GM19452 (cell line): ENCODE results near the gene SNED1.

Experiments used
- ATAC-seq: cut with Tn5 transposase; IDR thresholded peaks from one replicate; pipeline ENCODE4 v1.9.1; 2021; ENCODE audit not compliant: unreplicated experiment

SNED1 gene

GRCh38 chr2:240959941-240960308 is 38.5 kb upstream of the SNED1 start:
- ATAC-seq, result no peak

DNA sequence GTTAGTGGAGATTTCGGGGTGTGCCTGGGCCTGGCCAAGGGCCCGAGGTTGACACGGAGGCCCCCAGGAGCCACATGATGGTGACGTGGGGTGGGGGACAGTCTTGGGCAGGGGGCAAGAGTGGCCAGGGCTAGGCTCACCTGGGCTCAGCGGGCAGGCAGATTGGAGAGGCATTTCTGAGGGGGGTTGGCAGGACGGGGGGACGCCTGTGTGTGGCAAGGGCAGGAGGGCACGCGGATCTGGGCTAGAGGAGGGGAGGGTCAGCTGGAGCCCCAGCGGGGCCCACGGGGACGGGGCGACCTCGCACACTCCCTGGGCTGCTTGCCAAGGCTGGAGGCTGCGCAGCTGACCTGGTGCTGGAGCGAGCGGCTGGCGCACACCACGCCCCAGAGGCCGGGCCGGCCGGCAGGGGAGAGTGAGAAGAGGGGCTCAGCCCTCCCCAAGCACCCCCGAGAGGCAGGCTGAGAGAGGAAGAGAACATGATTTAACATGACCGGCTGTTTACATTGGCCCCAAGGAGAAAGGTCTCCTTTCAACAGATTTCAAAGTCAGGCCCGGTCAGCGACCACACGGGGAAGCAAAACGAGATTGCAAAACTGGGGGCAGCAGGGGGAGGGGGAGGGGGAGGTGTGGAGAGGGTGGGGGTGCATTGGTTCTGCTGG is 38.0 kb upstream of the SNED1 start:
- ATAC-seq, result no peak

DNA sequence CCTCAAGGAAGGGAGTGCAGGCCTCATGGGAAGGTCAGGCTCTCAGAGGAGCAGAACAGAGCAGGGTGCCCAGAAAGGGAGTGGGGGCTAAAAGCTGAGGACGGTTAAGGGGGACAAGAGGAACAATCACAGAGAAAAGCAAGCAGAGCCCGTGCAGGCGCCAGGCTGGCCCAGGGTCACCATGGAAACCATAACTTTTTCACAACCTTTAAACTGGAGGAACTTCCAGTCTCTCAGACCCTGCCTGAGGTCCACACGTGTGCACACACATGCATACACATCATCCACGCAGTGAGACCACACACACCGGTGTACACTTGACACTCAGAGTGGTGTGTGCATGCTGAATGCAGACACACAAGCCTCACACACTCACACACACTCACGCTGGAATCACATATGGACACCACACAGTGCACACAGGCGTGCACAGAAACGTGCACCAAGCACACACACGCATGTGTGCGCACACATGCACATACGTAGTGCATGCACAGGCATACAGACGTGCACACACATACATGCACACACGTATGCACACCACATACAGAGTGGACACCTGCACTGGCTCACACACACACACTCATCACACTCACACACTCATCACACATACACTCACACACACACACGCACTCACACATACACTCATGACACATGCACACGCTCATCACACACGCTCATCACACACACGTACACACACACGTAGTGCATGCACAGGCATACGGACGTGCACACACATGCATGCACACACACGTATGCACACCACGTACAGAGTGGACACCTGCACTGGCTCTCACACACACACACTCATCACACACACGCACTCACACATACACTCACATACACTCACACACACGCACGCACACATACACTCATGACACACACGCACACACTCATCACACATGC is 37.2 kb upstream of the SNED1 start:
- ATAC-seq, result no peak

DNA sequence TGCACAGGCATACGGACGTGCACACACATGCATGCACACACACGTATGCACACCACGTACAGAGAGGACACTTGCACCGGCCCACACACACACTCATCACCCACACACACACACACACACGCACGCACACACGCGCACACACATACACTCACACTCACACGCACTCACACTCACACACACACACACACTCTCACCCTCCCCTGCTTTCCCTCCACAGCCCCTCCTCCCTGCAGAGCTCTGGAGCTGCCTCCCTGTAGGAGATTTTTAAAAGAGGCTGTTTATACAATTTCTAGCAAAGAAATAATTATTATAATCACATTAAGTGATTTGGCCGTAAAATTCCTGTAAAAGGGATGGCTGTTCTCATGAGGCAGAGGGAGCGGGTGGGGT is 36.5 kb upstream of the SNED1 start:
- ATAC-seq, result no peak

DNA sequence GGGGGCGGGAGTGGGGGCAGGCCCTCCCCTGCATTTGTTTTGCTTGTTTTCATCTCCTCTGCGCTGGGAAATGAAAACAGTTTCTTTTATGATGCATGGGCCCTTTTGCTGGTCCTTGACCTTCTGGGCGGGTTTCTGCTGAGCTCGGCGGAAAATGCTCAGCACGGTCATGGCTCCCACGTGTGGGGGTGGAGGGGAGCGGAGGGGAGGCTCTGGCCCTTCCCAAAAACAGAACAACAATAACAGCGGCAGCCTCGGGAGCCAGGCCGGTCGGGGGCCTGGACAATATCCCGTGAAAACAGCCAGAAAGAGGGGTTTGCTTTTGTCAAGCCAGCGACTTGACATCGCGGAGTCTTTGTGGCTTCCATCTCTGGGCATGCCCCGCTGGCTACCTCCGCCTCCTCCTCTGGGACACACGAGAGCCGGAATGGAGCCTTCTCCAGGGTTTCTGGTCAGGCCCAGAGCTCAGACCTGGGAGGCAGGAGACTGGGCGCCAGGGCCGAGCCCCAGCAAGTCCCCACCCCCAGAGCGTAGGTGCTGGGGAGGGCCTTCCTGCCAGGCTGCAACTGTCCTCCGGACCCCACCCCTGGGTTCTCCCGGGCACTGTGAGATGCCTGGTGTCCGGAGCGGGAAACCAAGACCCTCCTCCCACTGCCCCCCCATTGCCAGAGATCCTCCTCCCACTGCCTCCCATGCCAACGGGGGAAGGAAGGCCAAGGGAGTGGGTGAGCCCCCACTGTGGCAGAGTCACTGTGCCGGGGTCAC is 35.9 kb upstream of the SNED1 start:
- no peak for ATAC-seq

DNA sequence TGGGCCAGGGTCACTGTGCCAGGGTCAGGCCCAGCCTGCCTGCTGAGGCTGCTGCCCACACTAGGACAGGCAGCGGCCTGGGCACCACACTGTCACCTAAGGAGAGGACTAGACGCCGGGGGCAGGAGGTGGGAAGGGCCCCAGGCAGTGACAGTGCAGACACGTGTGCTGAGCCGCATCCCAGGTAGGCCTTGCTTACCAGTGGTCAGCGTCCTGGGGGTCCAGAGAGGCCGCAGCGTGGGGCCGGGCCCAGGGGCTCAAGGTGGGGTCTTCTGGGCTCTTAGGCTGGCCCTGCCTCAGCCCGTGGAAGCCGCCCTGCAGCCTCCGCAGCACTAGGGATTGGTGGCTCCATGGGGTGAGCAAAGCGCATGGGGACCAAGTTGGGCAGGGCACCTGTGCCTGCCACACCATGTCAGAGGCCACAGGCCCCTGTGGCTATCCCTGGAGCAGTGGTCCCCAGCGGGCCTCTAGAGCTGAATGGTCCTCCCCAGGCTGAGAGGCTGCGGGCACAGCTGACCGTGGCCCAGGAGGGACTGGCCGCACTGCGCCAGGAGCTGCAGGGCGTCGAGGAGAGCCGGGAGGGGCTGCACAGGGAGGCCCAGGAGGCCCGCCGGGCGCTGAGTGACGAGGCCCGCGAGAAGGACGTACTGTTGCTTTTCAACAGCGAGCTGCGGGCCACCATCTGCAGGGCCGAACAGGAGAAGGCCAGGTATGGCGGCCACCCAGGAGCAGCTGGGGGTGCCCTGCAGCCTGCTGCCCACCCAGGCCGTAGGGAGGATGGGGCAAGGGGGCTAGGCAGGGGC is 35.2 kb upstream of the SNED1 start:
- no peak for ATAC-seq

DNA sequence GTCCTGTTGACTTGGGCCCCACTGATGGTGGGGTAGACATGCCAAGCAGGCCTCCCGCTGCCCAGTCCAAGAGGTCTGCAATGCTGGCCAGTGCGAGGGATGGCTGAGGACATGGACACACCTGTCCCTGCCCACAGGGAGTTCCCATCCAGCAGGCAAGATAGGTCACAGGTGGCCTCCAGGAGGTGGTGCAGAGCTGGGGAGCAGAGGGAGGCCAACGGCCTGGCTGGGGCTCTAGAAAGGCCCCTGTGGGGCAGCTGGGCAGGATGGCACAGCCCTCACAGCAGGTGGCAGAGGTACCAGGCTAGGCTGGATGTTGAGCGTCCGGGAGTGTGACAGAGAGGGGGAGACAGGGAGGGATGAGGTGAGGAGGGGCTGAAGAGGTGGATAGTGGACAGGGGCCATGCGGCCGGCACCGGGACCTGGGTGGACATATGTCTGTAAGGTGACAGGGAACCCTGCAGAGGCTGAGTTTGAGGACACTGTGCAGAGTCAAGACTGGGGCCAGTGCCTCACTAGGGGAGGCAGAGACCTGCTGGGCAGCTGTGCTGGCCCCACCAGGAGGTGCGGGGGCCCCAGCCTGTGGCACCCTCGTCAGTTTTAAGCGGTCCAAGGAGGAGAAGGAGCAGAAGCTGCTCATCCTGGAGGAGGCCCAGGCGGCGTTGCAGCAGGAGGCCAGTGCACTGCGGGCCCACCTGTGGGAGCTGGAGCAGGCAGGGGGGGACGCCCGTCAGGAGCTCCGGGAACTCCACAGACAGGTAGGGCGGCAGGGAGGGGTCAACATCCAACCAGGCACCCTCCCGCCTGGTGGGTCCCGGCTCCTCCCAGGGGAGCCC is 34.3 kb upstream of the SNED1 start:
- no peak for ATAC-seq

DNA sequence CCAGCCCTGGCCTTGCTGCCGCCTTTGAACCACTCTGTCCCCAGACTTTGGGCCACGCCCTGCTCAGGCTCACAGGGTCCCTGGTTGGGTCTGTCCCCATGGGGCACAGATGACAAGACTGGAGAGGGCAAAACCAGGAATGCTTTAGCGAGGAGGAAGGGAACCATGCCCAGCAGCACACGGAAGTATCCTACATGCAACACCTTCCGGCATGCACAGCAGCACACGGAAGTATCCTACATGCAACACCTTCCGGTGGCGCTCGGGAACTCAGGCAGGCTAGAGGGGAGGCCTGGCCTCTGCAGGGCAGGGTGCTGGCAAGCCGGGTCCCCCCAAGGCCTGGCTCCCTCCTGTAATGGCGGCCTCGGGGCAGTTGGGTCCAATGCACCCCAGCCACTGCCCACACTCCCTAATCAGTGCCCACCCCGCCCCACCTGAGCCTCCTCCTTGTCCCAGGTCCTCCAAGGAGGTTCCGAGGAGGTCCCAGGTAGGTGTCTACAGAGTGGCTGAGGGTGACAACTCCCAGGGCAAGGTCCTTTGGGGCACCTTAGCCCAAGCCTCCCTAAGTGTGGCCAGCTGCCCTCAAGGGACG is 33.6 kb upstream of the SNED1 start:
- ATAC-seq, result no peak

GRCh38 chr2:240965296-240965904 is 33.0 kb upstream of the SNED1 start:
- no peak for ATAC-seq

DNA sequence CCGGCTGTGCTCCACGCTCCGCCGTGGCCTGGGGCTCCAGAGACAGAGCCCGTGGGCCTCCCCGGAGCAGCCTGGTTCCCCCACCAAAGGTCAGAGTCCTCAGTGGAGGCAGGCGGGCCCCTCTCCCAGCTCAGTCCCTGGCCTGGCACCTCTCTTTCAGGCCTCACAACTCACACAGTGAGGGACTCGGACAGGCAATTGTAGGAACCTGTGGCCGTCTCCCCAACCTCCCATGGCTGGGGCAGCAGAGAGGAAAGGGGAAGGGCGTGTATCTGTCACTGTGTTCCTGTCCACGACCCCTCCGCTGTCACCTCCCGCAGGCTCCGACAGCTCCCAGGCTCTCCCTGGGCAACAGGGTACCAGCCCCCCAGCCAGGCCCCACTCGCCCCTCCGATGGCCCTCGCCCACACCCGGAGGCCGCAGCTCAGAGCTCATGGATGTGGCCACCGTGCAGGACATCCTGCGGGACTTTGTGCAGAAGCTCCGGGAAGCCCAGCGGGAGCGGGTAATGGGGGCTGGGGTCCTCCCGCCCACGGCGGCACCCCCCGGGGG is 32.4 kb upstream of the SNED1 start:
- no peak for ATAC-seq

DNA sequence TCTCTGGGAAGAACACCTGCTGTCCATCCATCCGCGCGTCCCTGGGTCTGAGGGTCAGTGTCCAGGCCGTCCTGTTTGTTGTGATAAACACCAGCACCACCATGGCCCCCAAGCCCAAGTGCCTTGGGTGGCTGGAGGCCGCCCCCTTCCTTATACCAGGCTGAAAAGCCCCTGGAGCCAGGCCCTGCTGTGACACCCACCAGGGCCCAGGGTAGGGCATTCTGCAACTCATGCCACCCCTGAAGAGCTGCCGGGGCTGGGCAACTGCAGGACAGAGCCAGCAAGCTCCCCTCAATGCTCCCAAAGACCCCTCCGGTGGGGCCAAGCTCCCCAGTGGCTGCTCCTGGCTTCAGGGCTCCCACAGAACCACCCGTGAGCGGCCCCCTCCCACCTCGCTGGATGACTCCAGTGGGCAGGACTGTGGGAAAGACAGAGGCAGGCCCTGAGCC is 31.9 kb upstream of the SNED1 start:
- no peak for ATAC-seq

DNA sequence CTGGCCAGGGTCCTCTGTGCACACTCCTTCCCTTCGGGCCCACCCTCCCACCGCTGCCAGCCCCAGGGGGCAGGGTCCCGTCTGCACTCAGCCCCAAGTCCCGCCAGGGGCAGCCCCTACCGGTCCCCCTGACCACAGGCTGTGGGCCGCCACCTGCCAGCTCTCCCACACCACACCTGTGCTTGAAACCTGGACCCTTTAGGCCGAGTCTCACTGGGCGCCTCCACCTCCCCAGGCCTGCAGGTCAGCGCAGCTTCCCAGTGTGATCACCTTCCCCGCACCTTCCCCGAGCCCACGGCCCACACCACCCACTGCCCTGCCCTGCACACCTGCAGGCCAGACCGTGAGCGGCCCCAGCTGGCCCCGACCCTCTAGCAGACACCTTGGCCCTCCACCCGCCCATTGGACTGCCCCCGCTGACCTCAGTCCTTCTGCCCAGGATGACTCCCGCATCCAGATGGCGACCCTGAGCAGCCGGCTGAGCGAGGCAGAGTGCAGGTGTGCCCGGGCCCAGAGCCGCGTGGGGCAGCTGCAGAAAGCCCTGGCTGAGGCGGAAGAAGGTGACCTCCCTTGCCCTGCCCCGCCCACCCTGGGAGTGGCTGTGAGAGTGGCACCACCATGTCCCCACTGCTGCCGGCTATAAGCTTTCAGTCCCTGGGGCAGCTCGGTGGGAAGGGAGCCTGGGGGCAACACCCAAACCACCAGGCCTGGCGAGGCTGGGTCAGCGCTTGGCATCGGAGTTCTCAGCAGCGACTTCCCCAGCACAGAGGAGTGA is 31.3 kb upstream of the SNED1 start:
- ATAC-seq, result no peak

DNA sequence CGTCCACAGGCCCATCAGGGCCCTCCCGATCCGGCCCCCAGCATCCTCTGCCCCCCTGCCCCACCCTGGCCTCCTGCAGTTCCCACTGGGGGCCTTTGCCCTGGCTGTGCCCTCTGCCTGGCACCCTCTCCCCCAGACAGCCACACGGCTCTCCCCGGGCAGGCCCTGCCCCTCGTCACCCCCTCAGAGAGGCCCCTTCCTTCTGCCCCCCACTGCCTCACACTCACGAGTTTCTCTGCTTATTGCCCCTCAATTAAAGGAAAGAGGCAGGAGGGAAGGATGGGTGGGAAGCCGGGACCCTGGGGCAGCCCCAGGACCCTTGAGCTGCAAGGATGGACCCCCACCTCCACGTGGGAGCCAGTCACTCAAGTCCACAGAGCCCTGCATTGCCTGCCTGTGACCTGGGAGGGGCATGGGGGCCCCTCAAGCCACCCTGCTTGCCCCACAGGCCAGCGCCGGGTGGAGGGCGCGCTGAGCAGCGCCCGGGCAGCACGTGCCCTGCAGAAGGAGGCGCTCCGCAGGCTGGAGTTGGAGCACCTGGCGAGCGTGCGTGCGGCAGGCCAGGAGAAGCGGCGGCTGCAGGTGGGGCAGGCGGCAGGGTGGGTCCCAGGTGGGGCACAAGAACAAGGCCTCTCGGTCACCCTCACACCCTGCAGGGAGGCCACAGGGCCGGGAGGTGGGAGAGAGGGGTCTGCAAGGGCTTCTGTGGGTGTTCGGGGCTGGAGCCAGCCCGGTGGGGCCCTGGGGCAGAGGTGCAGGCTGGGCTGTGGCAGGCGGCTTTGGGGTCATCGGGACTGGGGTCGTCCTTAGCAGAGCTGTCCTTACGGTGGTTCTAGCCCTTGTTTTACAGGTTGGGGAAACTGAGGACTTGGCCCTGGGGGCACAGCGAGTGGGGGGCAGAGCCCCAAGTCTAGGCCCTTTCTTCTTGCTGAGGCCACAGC is 30.5 kb upstream of the SNED1 start:
- no peak for ATAC-seq

DNA sequence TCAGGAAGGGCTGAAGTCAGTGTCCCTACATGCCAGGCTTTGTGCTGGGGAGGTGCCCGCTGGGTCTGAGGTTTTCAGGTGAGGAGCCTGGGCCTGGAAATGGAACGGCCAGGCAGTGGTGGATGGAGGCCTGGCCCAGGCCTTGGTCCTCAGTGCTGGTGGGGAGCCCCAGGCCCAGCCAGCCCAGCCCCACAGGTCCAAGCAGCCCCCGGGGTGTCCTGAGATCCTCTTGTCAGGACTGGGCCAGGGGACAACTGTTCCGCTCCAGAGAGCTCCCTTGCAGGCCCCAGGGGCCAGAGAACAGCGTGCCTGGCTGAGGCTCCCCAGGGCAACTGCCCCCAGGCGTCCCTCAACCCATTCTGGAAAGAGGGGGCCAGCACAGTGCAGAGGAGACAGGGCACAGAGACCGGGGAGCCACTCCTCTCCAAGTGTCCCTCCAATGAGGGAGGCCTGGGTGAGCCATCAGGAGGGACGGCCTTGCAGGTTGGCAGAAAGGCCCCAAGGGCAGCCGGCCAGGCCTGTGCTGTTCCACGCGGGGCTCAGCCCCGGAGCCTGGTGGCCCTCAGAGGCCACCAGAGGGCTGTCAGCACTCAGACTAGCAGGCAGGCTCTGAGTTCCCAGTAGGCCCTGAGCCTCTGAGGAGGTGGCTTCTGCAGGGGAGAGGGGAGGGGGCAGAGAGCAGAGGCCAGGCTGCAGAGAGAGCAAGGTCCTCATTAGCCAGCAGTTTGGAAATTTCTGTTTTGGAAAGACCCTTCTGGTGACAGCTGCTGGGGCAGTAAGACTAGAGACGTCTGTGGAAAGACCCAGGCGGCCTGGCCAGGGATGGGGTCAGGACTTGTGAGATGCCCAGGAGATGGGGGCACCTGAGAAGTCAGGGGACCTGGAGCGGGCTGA is 29.4 kb upstream of the SNED1 start:
- ATAC-seq, result no peak

DNA sequence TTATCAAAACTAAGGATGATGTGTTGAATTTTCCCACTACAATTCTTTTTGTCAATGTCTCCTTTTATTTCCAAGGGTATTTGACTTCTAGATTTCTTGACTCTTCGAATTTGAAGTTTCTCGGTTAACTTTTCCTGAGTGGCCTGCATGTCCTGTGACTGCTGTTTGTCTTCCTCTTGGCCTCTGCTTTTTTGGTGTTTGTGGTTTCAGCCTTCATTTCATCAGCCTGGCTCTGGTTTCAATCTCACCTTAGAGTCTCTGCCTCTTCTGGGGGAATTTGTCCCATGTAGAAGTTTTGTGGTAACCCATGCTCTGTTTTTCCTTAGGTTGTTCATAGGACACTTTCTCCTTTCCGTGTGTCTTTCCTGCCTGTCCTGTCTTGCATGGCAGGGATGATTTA is 28.3 kb upstream of the SNED1 start:
- ATAC-seq, result no peak

- no peak for ATAC-seq
These were observed 27.6 kb upstream of the SNED1 start for GRCh38 chr2:240970816-240971215.
